PFSK-1 (cell line): ENCODE data around the gene UGT1A10.

ENCODE experiments used
- FOXP2 ChIP-seq: optimal IDR thresholded peaks from 2 replicates; pipeline ENCODE3; 2011; ENCODE audit warnings: borderline replicate concordance, control low read depth, inconsistent platforms; ENCODE audit not compliant: insufficient read depth; ENCODE audit errors: extremely low read length, extremely low read depth
- POLR2AphosphoS5 ChIP-seq: IDR thresholded peaks from 2 replicates; pipeline ENCODE4 v1.6.1; 2012; ENCODE audit warnings: low read depth, mild to moderate bottlenecking, control low read depth, low read length, moderate library complexity
- REST ChIP-seq, 2 experiments: IDR thresholded peaks; 2 replicates each; pipeline versions ENCODE4 v1.6.1 to v1.8.0; 2011 to 2012; ENCODE audit warnings: low read depth in 2 of 2, low read length in 2 of 2, control low read depth in 1 of 2, inconsistent platforms in 1 of 2, mild to moderate bottlenecking in 1 of 2, moderate library complexity in 1 of 2; ENCODE audit not compliant: insufficient read depth in 1 of 2
- SIN3A ChIP-seq: IDR thresholded peaks from 2 replicates; pipeline ENCODE4 v1.6.1; 2012; ENCODE audit warnings: mild to moderate bottlenecking, low read length, moderate library complexity, borderline replicate concordance; ENCODE audit not compliant: insufficient read depth
- TAF1 ChIP-seq: IDR thresholded peaks from 2 replicates; pipeline ENCODE4 v1.6.1; 2012; ENCODE audit warnings: low read length, control low read depth, borderline replicate concordance; ENCODE audit not compliant: insufficient read depth

Gene UGT1A10

DNA sequence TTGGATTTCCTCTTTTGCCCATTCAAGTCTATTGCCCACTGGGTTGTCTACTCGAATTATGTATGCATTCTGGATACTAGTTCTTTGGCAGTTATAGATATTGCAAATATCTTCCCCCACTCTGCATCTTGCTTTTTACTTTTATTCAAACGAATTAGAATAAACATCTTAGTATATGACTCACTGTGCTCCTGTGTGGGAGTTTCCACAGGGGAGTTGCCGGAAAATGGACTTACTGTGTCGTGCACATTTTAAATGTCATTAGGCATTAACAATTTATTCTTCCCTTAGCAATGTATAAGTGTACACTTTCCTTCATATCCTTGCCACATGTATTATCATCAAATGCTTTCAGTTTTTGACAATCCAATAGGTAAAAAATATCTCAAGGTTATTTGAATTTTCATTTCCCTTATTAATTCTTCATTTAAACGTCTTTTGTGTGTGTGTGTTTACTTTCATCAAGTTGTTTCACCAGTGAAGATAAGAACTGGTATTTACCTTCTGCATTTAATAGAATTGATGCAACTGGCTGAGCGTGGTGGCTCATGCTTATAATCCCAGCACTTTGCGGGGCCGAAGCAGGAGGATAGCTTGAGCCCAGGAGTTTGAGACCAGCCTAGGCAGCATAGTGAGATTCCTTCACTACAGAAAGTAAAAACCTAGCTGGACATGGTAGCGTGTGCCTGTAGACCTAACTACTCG is 71.8 kb downstream of the UGT1A10 start:
- TF ChIP-seq POLR2AphosphoS5 = no peak
- TF ChIP-seq SIN3A = no peak
- TF ChIP-seq TAF1 = no peak
- TF ChIP-seq REST (IDR thresholded peaks at IDR 0.05; ENCODE audit: insufficient read depth in 1 of 2, low read depth in 2 of 2, low read length in 2 of 2) = no peak
- no peak for TF ChIP-seq FOXP2

DNA sequence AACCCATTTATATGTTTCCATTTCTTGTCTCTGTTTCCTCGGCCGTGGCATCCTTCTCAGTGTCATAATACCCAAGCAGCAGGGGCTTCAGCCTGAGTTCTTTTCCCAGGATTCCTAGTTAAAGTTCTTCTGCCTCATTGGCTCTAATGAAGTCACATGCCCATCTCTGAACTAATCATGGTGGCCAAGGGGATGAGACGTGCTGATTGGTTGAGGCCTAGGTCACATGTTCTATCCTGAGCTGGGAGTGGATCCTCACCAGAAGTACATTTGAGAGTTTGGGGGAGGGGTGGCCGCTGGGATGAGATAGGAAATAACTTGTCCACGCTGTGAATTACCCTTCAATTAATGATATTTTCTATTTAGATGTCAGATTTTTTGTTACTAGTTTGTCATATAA is 72.7 kb downstream of the UGT1A10 start:
- TF ChIP-seq REST (IDR thresholded peaks at IDR 0.05; ENCODE audit: insufficient read depth in 1 of 2, low read depth in 2 of 2, low read length in 2 of 2) (no peak), FOXP2 (no peak), TAF1 (no peak), SIN3A (no peak), POLR2AphosphoS5 (no peak)

GRCh38 chr2:233711312-233712008 is 75.2 kb downstream of the UGT1A10 start:
- no peak for TF ChIP-seq TAF1
- no peak for TF ChIP-seq REST (IDR thresholded peaks at IDR 0.05; ENCODE audit: insufficient read depth in 1 of 2, low read depth in 2 of 2, low read length in 2 of 2)
- TF ChIP-seq POLR2AphosphoS5 = no peak
- no peak for TF ChIP-seq SIN3A
- TF ChIP-seq FOXP2 = no peak

DNA sequence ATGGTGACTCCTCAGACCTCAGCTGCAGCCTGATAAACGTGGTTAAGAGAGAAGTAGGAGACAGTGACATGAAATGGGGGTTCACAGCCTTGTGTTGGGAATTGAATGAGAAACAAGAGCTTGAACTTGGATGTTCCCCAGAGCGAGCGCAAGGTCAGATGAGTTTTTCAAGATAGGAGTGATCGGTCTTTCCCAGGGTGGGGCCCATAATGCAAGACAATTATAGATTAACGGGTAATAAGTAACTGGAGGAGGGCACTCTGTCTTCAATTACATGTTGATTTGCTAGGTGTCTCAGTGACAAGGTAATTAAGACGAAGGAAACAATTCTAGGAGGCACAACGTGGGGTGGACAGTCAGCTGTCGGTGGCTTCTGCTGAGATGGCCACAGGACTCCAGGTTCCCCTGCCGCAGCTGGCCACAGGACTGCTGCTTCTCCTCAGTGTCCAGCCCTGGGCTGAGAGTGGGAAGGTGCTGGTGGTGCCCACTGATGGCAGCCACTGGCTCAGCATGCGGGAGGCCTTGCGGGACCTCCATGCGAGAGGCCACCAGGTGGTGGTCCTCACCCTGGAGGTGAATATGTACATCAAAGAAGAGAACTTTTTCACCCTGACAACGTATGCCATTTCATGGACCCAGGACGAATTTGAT is 76.5 kb downstream of the UGT1A10 start, which contains the start of gene UGT1A5:
TSS of gene UGT1A5 (plus strand) at position 297 of the 651 bp plus-strand sequence. CDS start at position 382, 85 bp downstream.
- TF ChIP-seq REST (IDR thresholded peaks at IDR 0.05; ENCODE audit: insufficient read depth in 1 of 2, low read depth in 2 of 2, low read length in 2 of 2) (no peak), POLR2AphosphoS5 (no peak), FOXP2 (no peak), TAF1 (no peak), SIN3A (no peak)
